HFF-Myc (cell line): ENCODE data around the gene LUC7L3.

Experiments
- DNase-seq: peaks from one replicate; pipeline ENCODE4 v3.0.0-alpha.2; 2011; ENCODE audit warnings: low read depth; ENCODE audit errors: extremely low read depth
- H3K4me3 ChIP-seq: replicated peaks from 2 replicates; pipeline ENCODE4 v1.5.1; 2011; ENCODE audit warnings: low read depth, mild to moderate bottlenecking, control low read depth, low read length
- TF ChIP-seq, protein P1 (sequence below): IDR thresholded peaks from 2 replicates; pipeline ENCODE4 v1.5.1; 2012; ENCODE audit warnings: mild to moderate bottlenecking, low read depth, low read length, control low read depth; ENCODE audit errors: missing control alignments

Gene LUC7L3

DNA sequence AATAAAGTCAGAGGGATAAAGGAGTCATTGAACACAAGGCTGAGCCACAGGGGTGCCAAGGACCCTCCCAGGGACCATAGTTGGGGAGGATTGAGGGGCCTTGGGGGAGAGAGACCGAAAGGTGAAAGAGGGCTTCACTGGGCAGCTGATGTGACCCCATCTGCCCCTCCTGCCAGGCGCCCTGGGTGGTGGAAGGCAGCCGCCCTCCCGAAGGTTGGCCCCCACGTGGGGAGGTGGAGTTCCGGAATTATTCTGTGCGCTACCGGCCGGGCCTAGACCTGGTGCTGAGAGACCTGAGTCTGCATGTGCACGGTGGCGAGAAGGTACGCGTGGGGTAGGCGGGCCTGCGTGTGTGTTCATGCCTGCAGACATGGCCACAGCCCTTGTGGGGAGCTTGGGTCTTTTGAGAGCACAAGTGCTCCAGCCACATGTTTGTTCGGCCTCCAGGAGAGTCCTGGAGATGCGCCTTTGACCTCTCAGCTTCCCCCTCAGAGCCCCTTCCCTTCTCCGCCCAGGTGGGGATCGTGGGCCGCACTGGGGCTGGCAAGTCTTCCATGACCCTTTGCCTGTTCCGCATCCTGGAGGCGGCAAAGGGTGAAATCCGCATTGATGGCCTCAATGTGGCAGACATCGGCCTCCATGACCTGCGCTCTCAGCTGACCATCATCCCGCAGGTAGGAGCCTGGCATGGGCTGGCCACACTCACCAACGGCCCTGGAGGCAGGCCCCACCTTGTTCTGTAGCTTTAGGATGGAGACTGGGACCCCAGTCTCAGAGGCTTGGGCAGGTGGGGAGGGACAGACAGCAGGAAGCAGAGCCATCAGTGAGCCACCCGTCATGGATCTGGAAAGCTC, 35.7 kb upstream of the LUC7L3 start:
- TF ChIP-seq, protein P1, sequence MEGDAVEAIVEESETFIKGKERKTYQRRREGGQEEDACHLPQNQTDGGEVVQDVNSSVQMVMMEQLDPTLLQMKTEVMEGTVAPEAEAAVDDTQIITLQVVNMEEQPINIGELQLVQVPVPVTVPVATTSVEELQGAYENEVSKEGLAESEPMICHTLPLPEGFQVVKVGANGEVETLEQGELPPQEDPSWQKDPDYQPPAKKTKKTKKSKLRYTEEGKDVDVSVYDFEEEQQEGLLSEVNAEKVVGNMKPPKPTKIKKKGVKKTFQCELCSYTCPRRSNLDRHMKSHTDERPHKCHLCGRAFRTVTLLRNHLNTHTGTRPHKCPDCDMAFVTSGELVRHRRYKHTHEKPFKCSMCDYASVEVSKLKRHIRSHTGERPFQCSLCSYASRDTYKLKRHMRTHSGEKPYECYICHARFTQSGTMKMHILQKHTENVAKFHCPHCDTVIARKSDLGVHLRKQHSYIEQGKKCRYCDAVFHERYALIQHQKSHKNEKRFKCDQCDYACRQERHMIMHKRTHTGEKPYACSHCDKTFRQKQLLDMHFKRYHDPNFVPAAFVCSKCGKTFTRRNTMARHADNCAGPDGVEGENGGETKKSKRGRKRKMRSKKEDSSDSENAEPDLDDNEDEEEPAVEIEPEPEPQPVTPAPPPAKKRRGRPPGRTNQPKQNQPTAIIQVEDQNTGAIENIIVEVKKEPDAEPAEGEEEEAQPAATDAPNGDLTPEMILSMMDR, result no peak
- DNase-seq, result no peak
- no peak overlapping the region for H3K4me3 ChIP-seq

- TF ChIP-seq, protein P1, result no peak
- H3K4me3 ChIP-seq, result no peak overlapping the region
- no peak for DNase-seq
Measured at GRCh38 chr17:50684288-50684611, 35.2 kb upstream of the LUC7L3 start.

DNA sequence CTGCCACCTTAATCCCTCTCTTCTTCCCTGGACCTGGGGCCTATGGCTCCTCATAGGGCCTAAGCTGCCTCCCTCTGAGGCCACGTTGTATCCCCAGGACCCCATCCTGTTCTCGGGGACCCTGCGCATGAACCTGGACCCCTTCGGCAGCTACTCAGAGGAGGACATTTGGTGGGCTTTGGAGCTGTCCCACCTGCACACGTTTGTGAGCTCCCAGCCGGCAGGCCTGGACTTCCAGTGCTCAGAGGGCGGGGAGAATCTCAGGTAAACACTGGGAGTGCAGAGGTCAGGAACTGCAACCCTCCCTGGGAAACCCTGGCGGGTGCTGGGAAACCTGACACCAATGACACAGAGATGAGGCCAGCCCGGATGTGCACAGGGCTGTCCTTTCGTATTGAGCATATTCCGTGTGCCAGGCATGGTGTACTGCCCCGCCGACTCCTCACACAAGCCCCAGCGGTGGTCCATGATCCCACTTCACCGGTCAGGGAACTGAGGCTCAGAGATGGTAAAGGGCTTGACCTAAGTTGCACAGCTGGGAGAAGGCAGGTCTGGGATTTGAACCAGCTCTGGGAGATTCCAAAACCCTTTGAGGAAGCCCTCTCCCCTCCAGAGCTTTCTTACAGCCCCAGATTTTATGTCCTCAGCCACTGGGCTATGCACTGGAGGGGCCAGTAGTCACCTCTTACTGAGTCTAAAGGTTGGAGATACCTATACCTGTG, 34.6 kb upstream of the LUC7L3 start:
- no peak for DNase-seq
- TF ChIP-seq, protein P1, result no peak
- H3K4me3 ChIP-seq, result no peak overlapping the region

DNA sequence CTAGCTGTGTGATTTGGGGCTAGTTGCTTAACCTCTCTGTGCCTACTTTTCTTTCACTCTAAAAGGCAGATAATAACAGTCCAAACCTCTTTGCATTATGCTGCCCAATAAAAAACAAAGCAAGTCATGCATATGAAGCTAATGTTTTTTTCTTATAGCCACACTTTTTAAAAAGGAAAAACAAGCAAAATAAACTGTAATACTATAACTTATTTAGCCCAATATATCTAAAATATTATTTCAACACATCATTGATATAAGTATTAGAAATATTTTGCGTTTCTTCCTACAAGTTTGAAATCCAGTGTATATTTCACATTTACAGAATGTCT, 34.1 kb upstream of the LUC7L3 start:
- TF ChIP-seq, protein P1, result no peak
- DNase-seq, result no peak
- H3K4me3 ChIP-seq, result no peak overlapping the region

- TF ChIP-seq, protein P1, result no peak
- no peak overlapping the region for H3K4me3 ChIP-seq
- no peak for DNase-seq
Measured at GRCh38 chr17:50685691-50686493, 33.5 kb upstream of the LUC7L3 start.

DNA sequence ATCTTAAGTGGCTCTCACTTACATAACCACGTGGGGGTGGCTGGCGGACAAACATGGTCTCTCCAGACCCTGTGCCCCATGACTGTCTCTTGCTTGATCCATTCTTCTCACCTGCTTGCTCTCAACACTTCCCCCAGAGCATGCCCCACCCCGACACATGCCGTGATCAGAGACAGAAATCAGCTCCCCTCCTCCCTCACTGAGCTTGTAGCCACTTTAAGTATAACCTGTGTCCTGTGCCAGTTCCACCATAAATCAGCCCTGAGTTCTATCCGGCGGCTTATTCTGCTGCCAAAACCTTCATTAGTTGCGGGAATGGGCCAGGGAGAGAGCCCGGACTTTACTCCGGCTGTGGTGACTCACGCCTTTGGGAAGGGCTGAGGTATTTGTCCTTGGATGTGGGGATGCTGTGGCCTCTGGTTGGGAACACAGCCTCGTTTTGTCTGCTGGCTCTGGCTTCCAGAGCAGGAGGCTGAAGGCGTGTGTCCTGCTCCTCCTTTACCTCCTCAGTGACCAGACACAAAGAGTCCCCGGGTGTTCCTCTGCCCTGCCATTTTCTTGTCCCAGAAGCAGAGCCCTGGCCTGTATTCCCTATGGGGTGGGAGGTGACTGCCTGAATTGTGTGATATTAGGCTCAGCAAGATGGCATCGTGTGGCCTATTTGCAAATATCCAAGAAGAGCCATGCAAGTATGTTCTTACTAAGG, 32.8 kb upstream of the LUC7L3 start:
- TF ChIP-seq, protein P1, result no peak
- H3K4me3 ChIP-seq, result no peak overlapping the region

More for the DNA sequence above, 32.8 kb upstream of the LUC7L3 start:
- DNase-seq, result no peak
